Lower leg skin (tissue), 3 donors: ENCODE data around the gene ST7.
"Not testable (repeated sequence)": the region's sequence is repeated elsewhere in the genome, so short reads cannot be mapped to it uniquely, and the experiment has no call there.

Experiments
- POLR2A ChIP-seq, 2 donors: fragments of 450-650 bp; IDR thresholded peaks; one replicate each; pipeline ENCODE4 v1.6.1; 2016 to 2017; ENCODE audit warnings: antibody characterized with exemption in 2 of 2, mild to moderate bottlenecking in 1 of 2, moderate library complexity in 1 of 2
- TF ChIP-seq, protein P1 (sequence below), 3 donors: fragments of 450-650 bp; IDR thresholded peaks; one replicate each; pipeline ENCODE4 v1.5.1; 2016; ENCODE audit warnings: antibody characterized with exemption in 3 of 3, mild to moderate bottlenecking in 3 of 3, moderate library complexity in 2 of 3

DNA sequence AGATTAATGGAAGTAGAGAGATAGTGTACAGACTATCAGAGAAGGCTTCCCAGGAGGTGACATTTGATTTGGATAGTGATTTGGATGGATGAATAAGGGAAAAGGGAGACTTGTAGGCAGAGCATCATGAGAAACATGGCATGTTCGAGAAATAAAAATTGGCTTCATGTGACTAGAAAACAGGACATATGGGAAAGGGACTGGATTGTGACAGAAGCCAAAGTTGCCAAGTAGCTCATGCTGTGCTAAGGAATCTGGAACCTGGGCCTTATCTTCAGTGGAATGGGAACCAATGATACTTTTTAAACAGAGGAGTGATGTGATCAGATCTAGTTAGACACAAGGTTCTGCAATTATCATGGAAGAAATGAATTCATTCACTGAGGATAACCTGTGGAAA lies 168.7 kb downstream of the ST7 start:
- TF ChIP-seq, protein P1, sequence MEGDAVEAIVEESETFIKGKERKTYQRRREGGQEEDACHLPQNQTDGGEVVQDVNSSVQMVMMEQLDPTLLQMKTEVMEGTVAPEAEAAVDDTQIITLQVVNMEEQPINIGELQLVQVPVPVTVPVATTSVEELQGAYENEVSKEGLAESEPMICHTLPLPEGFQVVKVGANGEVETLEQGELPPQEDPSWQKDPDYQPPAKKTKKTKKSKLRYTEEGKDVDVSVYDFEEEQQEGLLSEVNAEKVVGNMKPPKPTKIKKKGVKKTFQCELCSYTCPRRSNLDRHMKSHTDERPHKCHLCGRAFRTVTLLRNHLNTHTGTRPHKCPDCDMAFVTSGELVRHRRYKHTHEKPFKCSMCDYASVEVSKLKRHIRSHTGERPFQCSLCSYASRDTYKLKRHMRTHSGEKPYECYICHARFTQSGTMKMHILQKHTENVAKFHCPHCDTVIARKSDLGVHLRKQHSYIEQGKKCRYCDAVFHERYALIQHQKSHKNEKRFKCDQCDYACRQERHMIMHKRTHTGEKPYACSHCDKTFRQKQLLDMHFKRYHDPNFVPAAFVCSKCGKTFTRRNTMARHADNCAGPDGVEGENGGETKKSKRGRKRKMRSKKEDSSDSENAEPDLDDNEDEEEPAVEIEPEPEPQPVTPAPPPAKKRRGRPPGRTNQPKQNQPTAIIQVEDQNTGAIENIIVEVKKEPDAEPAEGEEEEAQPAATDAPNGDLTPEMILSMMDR (IDR thresholded peaks at IDR 0.05), result not testable (repeated sequence)
- TF ChIP-seq POLR2A (IDR thresholded peaks at IDR 0.05), result not testable (repeated sequence)
